ENCODE measurements around the gene PKD1.

PKD1 gene

DNA sequence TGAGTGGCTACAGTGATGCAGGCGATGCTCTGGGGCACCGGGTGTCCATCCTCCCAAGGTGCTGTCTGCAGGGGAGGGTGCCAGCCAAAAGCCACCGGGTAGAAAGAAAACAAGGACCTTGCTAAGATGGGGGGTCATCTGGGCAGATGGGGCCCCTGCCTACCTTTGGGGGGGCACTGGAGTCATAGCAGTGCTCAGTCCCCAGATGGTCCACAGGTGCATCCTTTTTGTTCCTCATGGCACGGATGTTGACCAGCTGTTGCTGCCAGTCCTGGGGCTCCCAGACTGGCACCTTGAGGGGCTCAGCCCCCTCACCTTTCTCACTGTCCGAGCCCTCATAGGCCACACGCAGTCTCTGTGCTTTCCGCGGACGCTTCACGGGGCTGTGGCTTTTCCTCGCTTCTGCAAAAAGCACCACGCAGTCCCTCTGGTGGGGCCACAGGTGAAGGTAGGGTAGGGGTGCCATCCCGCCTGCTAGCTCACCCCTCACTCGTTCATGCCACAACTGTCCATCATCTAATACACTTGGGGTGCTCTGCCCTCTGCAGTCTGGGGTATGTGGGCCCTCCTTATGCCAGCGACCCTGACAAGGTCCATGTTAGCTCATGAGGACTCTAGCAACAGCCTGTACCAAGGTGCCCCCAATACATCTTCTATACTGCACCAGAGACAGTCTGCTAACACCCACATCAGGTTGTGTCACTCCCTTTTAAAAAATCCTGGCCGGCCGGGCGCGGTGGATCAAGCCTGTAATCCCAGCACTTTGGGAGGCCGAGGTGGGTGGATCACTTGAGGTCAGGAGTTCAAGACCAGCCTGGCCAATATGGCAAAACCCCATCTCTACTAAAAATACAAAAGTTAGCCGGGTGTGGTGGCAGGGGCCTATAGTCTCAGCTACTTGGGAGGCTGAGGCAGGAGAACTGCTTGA, 89.5 kb downstream of the PKD1 start:
- DNase-seq: no peak

DNA sequence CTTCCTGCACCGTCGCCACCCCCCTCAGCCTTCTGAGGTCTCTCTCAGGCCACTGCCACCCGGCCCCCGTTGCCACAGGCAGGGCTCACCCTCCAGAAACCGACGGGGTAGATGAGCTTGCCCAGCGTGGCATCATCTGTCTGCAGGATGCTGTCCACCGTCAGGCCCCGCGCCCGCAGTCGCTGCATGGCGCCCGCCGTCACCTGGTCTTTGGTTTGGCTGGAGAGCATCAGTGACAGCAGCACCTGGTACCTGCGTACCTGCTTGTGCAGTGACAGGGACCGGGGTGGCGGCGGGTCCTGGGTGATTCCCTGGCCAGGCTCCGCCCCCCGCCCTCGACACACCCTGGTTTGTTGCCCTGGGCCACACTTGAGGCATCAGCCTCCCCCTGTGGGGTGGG, 91.2 kb downstream of the PKD1 start:
- DNase-seq: no peak

DNA sequence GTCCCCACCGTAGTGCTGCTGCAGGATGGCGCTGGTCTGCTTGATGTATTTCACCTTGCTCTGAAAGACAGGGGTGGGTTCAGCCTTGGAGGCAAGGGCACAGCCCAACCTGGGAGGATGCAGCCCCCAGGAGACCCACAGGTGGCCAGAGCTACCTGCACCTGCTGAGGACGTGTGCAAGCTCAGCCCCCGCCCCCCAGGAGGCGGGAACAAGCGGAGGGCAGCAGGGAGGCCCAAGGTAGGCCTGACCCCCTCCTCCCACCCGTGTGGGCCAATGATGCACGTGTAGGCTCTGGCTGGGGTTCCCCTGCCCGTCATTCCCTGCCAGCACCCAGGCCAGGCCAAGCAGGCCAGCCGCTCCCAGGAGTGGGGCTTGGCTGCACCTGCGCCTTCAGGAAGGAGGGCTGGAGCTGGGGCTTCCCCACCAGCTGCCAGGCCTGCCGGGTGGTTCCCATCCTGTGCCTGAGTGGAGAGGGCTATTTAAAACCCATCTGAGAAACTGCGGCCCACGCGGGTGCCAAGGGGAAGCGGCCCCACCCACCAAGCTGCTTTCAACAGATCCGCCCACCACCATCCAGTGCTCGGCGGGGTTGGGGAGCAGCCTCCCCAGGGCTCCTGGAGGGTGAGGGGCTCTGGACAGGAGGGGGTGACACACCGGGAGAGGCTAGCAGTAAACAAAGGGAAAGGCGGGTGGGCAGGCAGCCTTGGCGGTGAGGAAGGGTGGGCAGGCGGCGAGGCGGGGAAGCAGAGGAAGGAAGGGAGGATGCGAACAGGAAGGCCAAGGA, 91.8 kb downstream of the PKD1 start:
- peak; percentile 75 to 94 for DNase-seq

DNA sequence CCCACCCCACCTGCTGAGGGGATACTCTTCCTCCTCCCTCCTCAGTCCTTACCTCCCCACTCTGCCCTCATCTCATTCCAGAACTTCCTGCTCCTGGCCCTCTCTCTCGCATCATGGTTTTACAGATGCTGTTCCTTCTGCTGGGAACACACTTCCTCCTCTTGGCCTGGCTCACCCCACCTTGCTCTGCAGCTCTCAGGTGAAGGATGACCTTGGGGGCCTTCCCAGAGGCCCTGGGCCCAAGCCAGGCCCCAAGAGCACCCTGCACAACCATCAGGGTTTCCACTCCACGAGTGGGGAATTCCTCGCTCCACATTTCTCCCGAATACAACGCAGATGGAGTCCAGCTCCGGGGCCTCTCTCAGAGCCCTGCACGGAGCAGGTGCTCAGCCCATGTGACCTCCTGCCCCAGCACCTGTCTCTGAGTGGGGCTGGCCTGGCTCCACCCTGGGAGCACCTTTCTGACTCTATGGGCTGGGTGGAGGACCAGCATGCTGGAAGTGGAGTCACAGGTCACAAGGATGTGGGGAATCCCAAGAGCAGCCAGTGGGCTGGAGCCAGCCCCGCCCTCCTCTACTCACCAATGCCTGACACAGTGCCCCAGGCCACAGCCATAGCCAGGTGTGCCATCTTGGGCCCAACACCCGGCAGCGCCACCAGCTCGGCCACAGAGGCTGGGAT, 92.6 kb downstream of the PKD1 start:
- peak in 1 of 2 donors; percentile 30 for DNase-seq

DNA sequence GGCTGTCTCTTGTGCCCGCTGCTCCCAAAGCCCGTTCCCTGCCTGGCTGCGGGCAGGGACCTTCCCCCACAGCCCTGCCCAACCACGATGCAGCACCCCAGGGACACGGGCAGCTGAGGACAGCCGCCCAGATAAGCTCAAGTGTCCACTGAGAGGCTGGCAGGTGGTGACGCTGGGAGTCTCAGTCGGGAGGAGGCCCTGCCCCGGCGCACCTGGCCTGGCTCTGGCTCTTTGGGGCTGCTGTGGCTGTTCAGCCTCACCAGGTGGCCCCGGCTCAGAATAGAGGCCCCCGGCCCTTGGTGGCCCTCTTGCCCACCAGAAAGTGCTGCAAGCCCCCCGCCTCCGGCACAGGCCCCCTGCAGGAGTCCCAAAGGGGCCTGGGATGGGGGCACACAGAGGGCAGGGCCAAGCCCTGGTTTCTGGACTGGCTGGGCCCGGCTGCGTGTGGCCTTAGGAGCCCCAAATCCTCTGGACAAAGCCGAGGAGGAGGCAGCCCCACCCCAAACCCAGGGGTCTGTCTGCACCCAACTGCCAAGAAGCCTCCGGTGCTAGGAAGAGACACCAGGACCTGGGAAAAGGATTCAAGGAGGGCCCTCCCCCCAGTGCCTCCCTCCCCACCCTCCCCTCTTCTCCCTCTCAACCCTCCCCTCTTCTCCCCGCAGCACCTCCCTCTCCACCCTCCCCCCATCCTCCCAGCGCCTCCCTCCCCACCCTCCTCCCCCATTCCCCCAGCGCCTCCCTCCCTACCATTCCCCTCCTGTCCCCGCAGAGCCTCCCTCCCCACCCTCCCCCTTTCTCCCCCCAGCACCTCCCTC, 93.3 kb downstream of the PKD1 start:
- DNase-seq: no peak

DNA sequence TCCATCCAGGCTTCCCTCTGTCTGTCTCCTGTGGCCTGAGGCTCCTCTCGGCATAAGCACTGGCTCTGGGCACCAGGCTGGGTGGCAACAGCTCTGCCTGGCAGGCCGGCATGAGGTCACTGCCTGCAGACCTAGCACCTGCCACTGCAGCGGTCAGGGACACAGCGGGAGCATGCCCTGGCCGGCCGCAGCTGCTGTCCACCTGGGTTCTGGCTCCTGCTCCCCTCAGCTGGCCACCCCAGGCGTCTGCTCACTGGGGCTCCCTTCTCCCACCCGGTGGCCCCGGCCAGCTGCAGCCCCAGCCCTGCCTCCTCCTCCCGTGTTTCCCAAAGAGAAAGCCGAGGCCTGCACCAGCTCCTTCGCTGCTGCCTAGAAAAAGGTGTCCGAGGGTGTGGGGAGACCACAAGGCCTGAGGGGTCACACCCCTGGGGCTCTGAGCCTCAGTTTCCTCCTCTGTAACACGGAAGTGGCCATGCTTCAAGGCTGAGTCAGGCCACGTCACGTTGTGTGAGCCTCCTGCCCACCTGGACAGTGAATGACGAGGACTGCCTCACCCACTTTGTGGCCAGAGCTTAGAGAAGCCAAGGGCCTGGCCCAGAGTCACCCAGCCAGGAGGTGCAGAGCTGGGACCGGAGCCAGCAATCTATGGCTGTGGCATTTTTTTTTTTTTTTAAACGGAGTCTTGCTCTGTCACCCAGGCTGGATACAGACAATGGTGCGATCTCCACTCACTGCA, 94.7 kb downstream of the PKD1 start:
- no peak for DNase-seq

DNA sequence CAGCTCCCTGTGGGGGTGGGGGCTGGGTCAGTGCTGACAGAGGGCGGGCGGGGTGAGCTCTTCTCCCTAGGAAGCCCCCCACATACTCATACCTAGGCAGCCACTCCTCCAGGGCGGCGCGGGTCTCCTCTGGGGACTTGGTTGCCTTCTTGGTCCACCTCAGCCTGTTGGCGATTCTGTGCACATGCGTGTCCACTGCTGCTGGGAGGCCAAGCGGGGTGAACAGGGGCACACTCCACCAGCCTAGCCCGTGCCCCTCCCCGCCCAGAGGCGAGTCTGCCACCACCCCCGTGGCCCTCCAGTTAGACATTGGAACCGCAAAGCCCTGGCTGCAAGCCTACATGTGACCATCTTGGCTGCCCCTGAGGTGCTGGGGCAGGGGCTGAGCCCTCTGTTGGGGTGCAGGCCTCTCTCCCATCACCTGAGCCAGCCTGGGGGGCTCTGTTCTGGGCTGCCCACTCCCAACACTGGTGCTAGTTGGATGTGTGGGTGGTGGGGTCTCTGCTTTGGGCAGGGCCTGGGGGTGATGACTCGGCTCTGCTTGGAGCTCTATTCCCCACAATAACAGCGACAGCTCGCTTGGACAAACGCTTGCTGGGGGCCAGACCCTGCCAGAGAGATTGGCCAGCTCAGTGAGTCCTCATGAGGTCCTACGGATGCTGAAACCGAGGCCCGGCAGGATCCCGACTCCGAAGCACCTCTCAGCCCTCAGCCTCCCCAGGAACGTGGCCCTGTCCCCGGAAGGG, 95.5 kb downstream of the PKD1 start:
- DNase-seq: no peak

DNA sequence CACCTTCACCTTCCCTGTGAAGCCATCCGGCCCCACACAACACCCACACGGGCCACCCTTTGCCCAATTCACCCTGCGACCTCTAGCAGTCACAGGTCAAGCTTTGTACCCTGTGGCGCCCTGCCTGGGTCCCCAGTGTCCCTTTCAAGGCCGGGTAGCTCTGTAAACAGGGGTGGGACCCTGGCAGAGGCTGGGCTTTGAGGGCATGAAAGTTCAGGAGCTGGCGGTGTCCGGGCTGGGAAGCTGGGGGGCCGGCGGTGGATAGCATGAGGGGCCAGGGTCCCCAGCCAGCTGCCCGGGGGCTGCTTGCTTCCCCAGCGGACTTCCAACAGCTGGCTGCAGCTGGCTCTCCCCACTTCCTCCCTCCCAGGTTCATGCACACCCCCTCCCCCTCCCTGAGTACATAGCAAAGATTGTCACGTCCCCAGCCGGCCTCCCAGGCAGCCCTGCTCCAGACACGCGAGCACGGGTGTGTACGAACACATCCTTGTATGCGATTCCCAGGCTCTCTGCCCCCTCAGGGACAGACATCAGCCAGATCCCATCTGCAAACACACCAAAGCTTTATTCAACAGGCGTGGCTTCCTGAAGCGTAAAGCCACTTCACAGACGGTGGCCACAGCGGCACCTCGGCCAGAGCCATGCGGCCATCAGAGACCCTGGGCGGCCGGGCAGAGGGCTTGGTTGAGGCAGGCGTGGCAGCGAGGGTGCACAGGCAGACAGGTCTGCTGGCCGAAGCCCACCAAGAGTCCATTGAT, 96.2 kb downstream of the PKD1 start:
- DNase-seq: peak in 1 of 2 donors; percentile 7
